Fibroblast of the aortic adventitia (primary cell): ENCODE results near the gene CHAF1A. TPM values are rescaled to one million over a fixed set of nuclear protein-coding genes. Genes with fewer than 3 reads are reported as not detected.

Experiments
- DNase-seq: peaks from one replicate; pipeline ENCODE4 v3.0.0-alpha.2; 2010; ENCODE audit warnings: low read depth
- H3K4me3 ChIP-seq: 2 replicates; pipeline ENCODE4 v1.5.1; 2011; ENCODE audit warnings: low read depth, mild to moderate bottlenecking, control low read depth, low read length, moderate library complexity
- total RNA-seq: library from RNA; depleted of rRNA; stranded (reverse); fragments of >200 nt; gene quantifications from 2 replicates; pipeline ENCODE4 v1.2.3, GENCODE V29; 2012; ENCODE audit warnings: low replicate concordance
- TF ChIP-seq, protein P1 (sequence below): IDR thresholded peaks from 2 replicates; pipeline ENCODE4 v1.5.1; 2011; ENCODE audit warnings: mild to moderate bottlenecking, low read length, control low read depth, inconsistent platforms; ENCODE audit not compliant: insufficient read depth

CHAF1A gene
- total RNA-seq, 1 donor, result 25.8 TPM

DNA sequence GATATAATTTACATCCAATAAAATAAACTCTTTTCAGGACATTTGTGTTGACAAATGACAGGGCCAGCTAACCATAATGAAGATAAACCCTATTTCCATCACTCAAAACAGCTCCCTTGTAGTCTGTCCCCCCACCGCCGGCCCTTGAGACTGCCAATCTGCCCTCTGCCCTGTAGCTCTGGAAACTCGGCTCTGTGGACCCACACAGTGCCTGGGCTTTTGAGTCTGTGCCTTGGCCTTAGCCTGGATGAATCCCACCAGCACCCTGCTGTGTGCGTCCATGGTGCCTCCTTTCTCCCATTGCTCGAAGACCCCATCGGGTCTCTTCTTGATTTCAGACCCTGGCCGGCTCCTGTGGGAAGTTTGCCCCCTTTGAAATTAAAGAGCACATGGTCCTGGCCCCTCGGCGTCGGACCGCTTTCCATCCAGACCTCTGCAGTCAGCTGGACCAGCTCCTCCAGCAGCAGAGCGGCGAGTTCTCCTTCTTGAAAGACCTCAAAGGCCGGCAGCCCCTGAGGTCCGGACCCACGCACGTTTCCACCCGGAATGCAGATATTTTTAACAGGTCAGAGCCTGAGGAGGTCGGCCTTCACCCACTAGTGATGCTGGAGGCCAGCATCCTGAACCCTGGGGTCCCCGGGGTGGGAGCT lies 26.0 kb downstream of the CHAF1A start:
- TF ChIP-seq, protein P1, sequence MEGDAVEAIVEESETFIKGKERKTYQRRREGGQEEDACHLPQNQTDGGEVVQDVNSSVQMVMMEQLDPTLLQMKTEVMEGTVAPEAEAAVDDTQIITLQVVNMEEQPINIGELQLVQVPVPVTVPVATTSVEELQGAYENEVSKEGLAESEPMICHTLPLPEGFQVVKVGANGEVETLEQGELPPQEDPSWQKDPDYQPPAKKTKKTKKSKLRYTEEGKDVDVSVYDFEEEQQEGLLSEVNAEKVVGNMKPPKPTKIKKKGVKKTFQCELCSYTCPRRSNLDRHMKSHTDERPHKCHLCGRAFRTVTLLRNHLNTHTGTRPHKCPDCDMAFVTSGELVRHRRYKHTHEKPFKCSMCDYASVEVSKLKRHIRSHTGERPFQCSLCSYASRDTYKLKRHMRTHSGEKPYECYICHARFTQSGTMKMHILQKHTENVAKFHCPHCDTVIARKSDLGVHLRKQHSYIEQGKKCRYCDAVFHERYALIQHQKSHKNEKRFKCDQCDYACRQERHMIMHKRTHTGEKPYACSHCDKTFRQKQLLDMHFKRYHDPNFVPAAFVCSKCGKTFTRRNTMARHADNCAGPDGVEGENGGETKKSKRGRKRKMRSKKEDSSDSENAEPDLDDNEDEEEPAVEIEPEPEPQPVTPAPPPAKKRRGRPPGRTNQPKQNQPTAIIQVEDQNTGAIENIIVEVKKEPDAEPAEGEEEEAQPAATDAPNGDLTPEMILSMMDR, result no peak
- H3K4me3 ChIP-seq, result no peak overlapping the region
- no peak for DNase-seq

DNA sequence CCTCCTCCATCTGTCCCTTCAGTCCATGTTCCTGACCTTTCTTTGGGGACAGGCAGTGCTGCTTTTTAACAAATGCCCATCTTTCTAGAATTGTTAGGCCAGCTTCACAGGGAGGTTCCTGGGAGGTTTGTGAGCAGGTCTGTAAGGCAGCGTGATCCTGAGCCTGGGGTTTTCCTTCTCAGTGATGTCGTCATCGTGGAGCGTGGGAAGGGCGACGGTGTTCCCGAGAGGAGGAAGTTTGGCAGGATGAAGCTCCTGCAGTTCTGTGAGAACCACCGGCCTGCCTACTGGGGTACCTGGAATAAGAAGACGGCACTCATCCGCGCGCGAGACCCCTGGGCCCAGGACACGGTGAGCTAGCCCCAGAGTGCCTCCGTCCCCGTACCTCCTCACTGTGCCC lies 26.8 kb downstream of the CHAF1A start:
- no peak for DNase-seq
- TF ChIP-seq, protein P1, result no peak
- no peak overlapping the region for H3K4me3 ChIP-seq

GRCh38 chr19:4429771-4430171 lies 27.3 kb downstream of the CHAF1A start:
- TF ChIP-seq, protein P1, result no peak
- no peak for DNase-seq

DNA sequence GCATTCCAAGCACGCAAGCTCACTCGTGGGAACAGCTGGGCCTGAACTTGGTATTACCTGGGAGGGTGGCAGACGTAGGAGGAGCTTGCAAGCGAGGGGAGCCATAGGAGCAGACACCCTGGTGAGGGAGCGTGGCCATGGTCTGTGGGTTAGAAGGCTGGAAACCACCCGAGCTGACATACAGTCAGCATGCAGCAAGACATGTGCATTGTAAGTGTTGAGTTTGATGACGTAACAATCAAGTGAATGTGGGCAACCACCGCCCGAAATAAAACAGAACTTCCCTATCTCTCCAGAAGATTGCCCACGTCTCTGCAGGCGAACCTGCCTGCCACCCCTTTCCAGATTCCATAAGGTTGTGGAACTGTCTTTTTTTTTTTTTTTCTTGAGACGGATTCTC lies 28.3 kb downstream of the CHAF1A start:
- TF ChIP-seq, protein P1, result no peak

More at GRCh38 chr19:4429771-4430171, 27.3 kb downstream of the CHAF1A start:
- no peak overlapping the region for H3K4me3 ChIP-seq

DNA sequence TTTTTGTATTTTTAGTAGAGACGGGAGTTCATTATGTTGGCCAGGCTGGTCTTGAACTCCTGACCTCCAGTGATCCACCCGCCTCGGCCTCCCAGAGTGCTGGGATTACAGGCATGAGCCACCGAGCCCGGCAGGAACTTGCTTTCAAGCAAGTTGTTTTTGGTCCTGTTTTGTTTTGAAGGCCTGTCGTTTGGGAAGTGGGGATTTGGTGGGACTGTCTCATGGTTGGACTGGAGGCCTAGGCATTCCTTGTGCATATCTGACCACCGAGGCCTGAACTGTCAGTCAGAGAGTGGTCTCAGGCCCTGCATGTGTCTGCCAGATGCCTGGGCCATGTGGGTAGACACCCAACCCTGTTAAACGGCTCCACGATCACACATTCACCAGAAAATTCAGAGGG lies 28.9 kb downstream of the CHAF1A start:
- no peak overlapping the region for H3K4me3 ChIP-seq
- TF ChIP-seq, protein P1, result no peak
- no peak for DNase-seq

More for the DNA sequence above, 28.3 kb downstream of the CHAF1A start:
- DNase-seq, result no peak
- no peak overlapping the region for H3K4me3 ChIP-seq

DNA sequence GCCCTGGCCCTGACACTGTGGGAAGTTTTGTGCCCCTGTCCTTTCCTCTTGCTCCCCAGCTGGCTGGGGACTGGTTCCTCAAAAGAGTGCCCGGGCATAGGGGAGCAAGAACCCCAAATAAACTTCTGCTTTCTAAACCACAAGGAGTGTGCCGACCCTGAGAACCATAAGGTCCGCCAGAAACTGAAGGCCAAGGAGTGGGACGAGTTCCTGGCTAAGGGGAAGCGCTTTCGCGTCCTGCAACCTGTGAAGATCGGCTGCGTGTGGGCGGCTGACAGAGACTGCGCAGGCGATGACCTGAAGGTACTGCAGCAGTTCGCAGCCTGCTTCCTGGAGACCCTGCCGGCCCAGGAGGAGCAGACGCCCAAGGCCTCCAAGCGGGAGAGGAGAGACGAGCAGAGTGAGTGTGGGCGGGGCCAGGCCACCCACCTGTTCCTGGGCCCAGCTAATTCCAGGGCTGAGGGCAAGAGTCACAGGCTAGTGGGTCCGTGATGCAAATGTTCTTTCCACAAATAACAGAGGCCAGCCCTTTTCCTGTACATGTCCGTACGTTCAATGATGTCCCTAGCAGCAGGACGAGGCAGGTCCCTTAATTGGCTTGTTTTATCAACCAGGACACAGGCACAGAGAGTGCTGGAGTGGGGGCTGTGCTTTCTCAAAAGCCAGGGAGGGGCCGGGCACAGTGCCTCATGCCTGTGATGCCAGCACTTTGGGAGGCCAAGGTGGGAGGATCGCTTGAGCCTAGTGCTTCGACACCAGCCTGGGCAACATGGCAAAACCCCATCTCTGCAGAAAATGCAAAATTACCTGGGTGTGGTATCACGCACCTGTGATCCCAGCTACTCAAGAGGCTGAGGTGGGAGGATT lies 29.6 kb downstream of the CHAF1A start:
- no peak for DNase-seq
- H3K4me3 ChIP-seq, result no peak overlapping the region
- TF ChIP-seq, protein P1, result no peak
